GM04503 (cell line): ENCODE measurements around the gene RPL21.
"Not testable (repeated sequence)": the region's sequence is repeated elsewhere in the genome, so short reads cannot be mapped to it uniquely, and the experiment has no call there.

ENCODE experiments used
- DNase-seq: peaks from one replicate; pipeline ENCODE4 v3.0.0-alpha.2; 2012; ENCODE audit warnings: low read depth

RPL21 gene

DNA sequence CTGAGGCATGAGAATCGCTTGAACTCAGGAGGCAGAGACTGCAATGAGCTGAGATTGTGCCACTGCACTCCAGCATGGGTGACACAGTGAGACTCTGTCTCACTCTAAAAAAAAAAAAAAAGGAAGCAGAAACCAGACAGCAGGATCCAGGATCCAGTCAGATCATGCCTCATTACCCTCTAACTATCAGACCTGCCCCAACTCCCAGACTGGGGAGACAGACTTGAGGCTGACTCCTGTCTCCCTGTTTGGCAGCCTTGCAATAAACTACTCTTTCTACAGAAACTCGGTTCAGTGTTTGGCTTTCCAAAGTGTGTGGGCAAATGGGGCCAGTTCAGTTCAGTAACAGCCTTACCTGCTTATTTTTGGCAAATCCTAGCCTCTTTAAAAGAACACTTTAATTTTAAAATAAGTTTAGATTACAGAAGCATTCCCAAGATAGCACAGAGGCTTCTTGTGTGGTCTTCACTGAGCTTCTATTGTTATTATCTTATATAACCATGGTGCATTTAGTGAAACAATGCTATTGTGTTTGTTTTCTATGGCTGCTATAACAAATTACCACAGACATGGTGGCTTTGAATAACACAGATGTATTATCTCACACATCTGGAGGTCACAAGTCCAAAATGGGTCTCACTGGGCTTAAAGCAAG is 37.8 kb downstream of the RPL21 start:
- DNase-seq: no peak

DNA sequence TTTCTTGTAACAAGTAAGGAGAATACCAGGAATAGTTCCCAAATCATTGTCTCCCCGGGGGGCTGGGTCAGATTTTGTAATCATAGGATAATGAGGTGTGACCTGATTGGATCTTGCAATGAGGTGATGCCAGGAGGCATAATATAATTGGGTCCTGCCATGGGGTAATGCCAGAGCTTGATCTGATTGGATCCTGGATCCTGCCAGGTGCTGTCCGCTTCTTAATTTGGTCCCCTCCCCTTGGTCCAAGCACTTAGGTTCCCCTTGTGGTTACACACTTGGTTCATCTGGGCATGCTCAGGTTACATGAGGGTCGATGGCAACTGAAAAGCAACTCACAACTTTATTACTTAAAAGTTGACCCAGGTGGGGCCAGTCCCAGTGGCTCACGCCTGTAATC is 39.4 kb downstream of the RPL21 start:
- DNase-seq: no peak

DNA sequence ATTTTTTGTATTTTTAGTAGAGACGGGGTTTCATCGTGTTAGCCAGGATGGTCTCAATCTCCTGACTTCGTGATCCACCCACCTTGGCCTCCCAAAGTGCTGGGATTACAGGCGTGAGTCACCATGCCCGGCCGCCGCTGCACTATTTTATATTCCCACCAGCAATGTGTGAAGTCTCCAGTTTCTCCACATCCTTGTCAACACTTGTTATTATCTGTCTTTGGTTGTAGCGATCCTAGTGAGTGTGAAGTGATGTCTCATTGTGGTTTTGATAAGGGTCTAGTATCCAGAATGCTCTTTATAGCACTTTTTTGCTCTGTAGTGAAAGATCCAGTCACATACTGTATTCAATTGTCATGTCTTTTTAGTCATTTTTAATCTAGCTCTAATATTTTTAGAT is 40.6 kb downstream of the RPL21 start:
- DNase-seq: not testable (repeated sequence)

DNA sequence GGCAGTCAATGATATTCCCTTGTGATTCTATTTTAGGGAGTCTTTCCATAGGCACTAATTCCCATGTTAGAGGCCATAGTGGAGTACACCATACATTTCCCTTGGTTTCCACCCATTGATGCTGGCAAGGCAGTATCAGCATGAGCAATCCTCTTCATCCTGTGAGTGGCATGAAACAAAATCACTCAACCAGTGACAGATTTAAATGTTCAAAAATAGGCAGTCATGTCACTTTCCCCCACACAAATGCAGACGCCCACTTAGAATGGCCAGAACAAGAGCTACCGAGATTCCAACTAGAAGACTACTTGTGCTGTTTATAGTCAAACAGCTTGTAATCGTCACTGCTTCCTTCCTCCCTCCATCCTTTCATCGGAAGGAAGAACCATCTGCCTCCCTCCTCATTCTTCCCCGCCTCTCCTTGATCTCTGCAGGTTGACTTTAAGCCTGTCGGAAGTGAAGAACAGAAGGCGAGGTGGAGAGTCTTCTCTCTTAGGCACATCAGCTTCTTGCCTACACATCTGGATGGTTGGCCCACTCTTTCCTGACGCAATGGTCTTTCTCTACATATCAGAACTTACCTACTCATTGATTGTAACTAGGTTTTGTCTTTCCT is 41.8 kb downstream of the RPL21 start:
- no peak for DNase-seq

DNA sequence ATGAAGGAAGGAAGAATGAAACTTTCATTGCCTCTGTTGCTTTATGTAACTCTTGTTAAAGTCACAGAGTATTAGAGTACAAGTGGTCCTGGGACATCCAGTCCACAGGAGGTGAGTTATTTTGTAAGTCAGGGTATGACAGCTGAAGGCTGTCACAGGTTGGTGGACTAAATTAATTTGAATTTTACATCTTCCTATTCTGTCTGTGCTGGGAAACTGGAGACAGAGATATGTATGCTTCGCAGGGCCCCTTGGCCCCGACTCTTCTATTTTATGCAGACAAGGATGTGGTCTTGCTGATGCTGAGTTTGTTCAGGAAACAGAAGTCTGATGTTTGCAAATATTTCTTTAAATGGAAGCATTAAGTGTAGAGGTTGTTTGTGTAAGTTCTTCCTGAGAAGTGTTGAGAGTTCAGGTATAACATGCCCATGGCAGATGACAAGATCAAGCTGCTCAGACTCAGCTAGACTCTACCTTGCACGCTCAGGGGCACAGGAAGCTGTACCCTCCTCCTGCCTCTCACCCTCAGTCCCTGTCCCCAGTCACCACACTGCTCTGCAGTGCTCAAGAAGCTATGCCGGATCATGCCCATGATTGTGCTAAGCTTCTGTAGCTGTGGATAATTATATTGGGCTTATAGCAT is 42.6 kb downstream of the RPL21 start:
- DNase-seq: no peak

DNA sequence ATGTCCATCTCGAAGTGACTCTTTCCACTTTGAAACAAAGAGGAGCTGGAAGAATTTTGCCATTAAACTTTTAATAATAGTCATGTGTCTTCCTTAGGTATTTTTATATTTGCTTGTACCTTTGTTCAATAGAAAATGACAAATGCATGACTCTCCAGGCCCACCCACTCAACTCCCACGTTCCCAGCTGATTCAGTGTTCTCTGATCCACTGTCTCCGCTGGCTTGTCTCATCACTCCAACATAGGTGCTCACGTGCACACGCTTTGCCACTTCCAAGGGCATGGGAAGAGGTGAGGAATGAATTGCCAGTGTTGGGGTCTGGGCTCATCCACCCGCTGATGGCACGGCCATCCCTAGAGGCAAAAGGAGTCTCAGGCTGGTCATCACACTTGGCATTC is 43.7 kb downstream of the RPL21 start:
- DNase-seq: no peak

DNA sequence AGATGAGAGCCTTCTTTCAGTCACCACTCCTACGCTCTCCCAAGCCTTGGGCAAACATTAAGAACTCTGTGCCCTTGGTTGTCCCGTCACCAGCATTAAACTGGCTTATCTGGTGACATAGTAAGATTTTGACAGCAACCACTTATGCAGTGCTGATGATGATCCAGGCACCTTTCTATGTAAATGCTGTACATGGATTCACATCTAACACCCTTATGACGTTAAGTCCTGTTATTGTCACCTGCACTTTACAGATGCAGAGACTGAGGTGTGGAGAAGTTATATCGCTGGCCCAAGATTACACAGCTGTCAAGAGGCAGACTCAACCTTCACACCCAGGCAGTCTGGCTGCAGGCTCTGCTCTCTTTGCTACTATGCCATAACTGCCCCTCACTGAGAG is 44.3 kb downstream of the RPL21 start:
- DNase-seq: no peak

DNA sequence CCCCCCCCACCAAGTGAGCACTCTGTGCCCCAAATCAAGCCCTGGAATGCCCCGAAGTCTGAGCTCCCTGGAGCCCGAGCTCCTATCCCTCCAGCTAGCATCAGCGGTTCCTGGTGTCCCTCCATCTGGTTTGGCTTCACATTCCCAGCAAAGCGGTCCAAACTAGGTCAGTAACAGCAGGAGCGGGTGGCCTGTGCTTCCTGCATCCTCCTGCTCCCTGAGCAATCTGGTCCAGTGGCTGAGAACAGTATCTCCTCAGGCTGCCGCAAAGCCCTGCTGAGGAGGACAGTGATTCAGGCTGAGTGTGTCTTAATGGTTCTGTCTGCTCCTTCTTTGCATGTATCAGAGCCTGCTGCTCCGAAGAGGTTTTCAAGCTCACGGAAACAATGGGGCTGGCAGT is 45.1 kb downstream of the RPL21 start:
- DNase-seq: no peak

DNA sequence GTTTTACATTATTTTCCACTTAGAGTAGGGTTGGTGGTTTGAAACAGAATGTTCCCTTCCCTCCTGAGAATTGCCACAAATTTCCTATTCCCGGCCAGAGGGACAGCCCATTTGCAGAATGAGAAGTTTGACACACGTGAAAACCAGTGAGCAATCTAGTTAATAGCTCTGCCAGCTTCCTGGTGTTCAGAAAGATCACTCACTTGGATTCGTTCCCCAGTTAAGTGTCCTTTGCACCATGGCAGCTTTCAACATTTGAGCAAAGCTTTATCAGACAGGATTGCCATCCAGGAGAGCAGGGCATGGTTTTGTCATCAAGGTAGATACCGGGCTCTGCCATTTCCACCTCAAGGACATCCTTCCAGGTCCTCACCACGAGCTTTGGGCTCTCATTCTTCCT is 47.5 kb downstream of the RPL21 start:
- DNase-seq: no peak

DNA sequence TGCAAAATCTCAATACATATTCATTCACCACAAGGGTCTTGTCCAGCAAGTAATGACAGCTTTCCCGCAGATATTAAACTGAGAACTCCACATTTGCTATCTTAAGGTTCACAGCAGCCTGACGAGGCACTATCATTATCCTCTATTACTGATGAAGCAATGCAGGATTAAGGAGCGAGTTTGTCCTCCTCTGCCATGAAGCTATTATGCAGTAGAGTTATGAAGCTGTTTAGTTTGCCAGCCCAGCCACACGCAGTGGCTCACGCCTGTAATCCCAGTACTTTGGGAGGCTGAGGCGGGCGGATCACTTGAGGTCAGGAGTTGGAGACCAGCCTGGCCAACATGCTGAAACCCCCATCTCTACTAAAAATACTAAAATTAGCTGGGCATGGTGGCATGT is 49.0 kb downstream of the RPL21 start:
- not testable (repeated sequence) for DNase-seq

DNA sequence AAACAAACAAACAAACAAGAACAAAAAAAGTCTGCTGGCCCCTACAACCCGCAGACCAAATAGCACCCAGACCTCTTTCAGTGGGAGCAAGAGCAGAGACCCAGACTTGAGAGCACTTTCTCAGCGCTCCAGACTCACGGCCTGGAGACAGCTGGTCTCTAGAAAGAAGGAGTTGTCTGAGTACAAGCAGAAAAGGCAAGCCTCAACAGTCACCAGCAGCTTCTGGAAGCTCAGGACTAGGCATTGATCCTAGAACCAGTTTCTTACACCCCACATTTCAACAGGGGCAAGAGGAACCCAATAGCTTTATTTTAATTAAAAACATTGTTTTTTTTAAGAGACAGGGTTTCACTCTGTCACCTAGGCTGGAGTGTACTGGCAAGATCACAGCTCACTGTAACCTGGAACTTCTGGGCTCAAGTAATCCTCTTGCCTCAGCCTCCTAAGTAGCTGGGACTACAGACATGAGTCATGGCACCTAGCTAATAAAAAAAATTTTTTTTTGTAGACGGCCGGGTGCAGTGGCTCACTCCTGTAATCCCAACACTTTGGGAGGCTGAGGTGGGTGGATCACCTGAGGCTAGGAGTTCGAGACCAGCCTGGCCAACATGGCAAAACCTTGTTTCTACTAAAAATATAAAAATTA is 49.7 kb downstream of the RPL21 start:
- no peak for DNase-seq

DNA sequence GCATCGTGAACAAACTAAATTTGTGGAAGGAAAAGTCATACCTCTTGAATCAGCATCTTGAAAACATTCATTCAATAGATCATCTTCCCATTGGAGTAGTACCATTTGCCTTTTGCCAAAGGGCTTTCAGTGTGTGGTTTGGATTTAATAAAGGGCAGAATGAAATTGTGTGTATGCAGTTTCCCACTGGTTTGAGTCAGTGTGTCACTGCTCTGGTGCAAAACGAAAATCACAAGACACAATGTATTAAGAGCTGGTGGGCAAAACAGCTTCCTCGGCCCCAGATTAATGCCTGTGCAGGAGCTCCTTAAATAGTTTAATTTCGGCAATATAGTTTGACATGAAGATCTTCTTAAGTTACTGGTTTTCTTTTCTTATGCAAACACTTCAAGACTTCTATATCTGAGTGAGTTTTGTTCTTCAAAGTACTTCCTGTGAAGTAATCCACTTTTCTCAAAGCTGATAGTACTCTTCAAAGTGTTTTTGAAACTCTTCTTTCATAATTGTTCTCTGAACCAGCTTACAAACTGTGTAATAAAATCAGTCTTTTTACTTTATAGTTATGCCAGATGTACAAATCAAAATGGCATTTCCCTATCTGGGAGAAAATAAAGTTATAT is 51.4 kb downstream of the RPL21 start:
- DNase-seq: no peak

DNA sequence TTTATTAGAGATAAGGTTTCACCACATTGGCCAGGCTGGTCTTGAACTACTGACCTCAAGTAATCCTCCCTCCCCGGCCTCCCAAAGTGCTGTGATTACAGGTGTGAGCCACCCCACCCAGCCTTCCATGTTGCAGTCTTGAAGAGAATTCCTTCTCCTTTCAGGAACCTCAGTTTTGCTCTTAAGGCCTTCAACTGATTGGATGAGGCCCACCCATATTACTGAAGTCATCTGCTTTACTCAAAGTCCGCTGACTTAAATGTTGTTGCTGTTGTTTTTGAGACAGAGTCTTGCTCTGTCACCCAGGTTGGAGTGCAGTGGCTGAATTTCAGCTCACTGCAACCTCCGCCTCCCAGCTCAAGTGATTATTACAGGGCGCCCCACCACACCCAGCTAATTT is 52.7 kb downstream of the RPL21 start:
- DNase-seq: no peak

DNA sequence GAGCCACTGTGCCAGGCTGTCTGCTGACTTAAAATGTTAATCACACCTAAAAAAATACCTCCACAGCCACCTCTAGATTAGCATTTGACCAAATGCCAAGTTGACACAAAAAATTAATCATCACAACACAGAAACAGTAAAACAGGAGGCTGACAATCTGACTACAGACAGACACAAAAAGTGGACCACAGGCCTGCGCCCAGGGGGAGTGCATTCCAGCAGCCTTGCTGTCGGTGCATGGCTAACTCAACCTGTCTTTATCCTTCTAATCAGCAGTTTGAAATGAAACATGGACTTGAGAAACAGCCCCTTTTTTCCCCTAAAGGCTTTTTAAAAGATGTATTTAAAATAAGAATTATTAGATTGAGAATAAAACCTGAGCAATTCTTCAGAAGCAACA is 53.3 kb downstream of the RPL21 start:
- no peak for DNase-seq
